ENCODE results near the gene ISL2.
A peak's percentile ranks its signal among the peaks of the same experiment; 100 is the strongest.
"Not testable (repeated sequence)": the region's sequence is repeated elsewhere in the genome, so short reads cannot be mapped to it uniquely, and the experiment has no call there.

The ISL2 gene

DNA sequence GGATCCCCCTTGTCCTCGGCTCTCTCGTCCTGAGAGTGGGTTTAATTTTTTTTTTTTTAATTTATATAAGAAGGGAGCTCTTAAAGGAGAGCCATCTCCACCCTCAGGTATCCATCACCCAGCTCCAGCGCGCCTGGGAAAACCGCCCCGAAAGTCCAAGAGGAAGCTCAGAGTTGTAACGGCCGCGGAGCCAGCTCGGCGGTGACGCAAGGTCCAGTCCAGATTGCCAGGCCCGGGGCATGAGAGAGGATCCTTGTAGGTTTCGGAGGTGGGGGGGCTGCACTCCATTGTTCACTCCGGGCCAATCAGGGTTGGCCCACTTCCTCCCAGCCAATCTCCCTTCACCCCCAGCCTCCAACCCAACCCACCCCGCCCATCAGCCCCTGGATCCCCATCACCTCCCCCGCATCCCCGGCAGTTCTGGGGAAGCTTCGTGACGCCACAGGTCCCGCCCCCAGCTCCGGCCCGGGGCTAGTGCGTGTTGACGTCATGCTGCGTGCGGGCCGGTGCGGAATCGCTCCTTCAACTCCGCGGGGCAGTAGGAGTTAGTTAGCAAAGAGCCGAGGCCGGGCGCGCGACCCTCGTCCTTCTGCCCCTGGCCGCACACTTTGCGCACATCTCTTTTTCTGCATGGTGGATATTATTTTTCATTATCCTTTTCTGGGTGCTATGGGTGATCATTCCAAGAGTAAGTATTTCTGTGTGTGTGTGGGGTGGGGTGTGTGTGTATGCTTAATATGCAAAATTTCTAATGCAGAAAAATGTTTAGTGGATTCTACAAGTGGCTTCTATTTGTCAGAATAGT, at the start of gene ISL2:
Gene ISL2, plus strand, starts transcription at position 520 of the 805 bp plus-strand sequence. Its CDS starts 111 bp downstream, at position 631.
- DNase-seq = no peak

DNA sequence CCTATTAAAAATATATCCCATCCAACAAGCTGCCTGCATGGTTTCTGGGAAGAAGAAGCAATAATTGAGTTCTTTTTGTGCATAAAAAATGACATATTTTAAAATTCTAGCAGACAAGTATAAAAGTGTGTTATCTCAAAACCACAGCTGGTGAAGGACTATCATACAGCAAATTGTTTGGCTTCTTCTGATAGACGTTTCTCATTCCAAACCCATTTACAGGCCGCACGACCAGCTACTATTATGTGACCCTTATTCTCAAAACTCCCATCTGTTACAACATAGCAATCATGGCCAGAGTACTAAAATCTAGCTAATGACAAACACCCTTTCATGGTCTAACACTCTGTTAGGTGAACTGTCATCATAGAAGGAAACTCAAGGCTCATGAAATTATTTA, 47.0 kb upstream of the ISL2 start:
- DNase-seq = no peak

DNA sequence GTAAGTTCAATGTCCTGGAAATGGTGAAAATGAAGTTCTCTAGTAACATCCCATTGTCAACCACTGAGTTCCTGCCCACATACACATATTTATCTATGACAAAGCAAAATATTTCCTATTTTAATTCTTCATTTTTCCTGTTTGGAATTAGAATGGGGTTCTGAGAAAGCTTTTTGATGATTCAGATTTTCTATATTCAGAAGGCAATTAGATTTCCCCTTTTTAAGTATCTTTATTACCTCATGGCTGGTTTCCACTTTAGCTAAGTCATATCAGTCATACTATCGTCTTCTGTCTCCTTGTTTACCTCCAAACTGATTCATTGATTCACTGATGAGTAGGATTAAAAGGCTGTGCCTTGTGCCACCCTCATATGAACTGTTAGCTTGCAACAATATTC, 43.2 kb upstream of the ISL2 start:
- DNase-seq = no peak

DNA sequence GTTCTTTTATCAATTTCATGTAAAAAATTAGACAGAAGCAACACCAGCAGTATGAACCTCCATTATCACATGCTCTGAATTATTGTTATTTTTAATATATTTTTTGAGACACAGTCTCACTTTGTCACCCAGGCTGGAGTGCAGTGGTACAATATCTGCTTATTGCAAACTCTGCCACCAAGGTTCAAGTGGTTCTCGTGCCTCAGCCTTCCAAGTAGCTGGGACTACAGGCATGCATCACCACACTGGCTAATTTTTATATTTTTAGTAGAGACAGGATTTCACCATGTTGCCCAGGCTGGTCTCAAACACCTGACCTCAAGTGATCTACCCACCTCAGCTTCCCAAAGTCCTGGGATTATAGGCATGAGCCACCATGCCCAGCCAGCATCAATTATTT, 42.1 kb upstream of the ISL2 start:
- not testable (repeated sequence) for DNase-seq

DNA sequence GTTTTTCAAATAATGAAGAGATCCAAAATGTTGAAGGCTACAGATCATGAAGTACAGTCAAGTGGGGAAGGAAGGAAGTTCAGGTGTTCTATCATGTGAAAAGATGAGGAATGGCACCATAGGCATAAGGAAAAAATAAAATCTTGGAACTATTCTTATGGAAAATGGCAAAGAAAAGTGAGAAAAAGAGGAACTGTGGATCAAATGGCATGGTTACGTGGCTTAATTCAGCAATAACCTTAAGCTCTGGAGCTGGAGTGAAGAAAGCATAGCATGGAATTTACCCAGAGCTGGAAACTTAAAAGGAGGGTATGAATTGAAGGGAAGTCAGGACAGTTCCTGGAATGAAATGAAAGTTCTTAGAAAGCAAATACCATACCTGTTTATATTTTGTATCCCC, 39.7 kb upstream of the ISL2 start:
- no peak for DNase-seq

DNA sequence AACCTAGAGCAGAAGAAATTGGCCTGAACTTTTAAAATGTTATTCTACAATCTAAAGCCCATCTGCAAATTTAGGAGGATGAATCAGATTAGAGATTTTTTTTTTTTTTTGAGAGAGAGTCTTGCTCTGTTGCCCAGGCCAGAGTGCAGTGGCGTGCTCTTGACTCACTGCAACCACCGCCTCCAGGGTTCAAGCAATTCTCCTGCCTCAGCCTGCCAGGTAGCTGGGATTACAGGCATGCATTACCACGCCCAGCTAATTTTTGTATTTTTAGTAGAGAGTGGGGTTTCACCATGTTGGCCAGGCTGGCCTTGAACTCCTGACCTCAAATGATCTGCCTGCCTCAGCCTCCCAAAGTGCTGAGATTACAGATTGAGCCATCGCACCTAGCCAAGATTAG, 38.6 kb upstream of the ISL2 start:
- DNase-seq = not testable (repeated sequence)

DNA sequence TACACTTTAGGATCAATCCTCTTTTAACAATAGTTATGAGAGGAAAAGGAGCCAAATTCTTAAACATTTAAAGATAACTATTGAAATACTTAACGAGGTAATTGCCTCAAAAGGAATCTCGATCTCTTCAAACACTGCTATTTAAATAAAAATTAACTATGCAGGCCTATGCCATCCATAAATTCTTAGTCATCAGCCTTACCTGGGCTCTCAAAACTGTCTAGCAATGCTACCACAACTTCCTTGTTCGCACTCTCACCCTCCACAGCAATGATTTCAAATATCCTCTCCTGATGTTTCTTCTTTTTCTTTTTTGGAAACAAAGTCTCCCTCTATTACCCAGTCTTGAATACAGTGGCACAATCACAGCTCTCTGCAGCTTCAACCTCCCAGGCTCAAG, 37.6 kb upstream of the ISL2 start:
- DNase-seq = no peak

DNA sequence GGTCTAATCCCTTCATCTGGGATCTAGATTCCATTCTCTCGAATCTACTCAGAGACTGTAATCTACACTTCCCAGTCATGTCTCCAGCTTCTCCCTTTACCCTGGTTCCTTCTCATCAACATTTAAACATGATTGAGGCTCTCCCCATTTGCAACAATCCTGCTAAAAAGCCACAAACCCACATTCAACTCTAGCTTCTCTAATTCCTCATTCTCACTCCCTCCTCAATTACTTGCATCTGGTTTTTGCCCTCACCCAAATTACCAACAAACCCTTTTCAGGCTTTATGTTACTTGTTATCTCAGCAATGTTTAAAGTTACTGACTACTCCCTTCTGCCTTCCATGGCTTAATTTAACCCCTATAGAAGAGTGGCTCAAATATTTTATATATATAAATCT, 36.8 kb upstream of the ISL2 start:
- DNase-seq = no peak

DNA sequence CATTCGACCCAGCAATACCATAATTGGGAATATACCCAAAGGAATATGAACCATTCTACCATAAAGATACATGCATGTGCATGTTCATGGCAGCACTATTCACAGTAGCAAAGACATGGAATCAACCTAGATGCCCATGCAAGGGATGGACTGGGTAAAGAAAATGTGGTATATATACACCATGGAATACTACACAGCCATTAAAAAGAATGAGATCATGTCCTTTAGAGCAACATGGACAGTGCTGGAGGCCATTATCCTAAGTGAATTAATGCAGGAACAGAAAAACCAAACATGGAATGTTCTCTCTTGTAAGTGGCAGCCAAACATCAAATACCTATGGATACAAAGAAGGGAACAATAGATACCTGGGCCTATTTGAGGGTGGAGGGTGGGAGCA, 32.7 kb upstream of the ISL2 start:
- DNase-seq = no peak

DNA sequence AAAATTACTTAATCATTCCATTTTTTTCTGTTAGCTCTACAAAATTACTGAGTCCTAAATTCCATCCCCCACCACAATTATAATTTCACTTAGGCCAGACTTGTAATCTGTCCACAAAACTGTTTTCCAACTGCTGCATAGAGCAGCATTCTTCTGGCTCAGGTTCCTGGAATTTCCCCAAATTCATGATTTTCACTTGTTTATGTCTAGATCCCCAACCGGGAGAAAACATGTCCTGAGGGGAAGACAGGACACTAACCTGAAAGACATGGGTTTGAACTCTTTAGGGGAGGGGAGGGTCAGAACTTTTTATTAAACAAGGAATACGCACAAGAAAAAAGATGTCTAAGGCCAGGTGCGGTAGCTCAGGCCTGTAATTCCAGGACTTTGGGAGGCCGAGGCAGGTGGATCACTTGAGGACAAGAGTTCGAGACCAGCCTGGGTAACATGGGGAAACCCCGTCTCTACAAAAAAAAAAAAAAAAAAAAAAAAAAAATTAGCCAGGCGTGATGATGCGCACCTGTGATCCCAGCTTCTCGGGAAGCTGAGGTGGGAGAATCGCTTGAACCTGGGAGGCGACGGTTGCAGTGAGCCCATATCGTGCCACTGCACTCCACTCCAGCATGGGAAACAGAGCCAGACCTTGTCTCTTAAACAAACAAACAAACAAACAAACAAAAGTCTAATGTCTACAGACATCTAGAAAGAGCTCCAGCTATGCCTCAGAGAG, 26.8 kb upstream of the ISL2 start:
- no peak for DNase-seq

DNA sequence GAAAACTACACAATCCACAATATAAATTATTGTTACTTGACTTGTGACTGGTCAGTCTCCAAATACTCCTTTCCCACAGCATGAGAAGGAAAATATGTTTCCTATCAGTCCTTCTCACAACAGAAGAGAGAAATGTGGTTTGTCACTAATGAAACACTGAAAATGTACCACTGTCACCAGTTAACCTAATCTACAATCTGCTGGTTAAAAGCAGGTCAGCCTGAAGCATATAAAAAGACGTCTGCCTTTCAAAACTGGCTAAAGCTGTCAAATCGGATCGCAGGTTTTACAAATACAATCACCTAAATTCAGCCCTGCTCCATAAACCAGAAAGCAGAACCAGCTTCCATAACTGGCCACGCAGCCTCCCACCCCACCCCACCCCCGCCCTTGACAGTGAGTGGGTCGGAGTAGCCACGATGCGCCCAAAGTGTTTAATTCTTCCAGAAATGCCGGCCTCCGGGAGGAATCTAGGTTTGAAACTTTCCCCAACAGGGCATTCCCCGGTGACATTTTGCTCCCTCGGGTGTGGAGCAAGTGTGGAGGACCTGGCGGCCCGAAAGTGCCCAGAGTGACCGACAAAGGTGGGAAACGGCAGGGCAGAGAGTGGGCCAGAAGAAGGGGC, 26.0 kb upstream of the ISL2 start:
- no peak for DNase-seq

DNA sequence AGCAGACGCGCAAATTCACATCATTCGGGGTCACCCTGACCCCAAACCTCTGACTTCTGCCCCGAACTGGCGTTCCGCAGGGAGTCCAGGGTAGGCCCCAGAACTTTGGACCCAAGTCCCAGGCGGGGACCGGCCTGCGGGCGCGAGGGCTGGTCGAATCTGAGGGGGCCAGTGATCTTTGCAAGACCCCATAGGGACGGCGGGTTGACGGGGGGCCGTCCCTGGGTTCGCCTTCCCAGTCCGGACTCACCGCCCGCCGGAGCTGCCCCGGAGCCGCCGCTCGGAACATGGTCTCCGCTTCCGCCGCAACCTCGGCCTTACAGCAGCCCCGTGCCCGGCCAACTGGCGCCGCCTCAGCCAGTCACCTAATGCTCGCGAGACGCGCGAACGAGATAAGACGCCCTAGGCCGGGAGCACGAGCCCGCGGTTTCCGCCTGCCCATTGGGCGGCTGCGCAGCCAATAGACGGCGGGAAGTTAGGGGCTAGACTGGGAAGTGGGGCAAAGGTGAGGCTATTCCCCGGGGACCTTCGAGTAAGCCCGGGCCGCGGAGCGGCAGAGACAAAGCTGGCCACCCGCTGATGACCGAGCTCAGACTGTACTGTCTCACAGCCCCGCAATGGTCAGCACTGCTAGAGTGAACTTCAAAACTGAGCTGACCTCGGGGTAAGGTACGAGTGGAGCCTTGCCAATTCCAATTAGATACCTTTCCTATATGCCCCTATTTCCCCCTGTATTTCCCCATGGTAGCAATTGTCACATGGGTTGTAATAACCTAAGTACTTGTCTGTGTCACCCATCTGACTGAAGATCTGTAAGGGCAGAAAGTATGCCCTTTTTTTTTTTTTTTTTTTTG, 25.2 kb upstream of the ISL2 start, which contains the start of gene ETFA:
Gene ETFA, minus strand, starts transcription at position 370 of the 854 bp plus-strand sequence. Its CDS starts 81 bp downstream, at position 289.
- DNase-seq = peak; percentile 66 to 89

DNA sequence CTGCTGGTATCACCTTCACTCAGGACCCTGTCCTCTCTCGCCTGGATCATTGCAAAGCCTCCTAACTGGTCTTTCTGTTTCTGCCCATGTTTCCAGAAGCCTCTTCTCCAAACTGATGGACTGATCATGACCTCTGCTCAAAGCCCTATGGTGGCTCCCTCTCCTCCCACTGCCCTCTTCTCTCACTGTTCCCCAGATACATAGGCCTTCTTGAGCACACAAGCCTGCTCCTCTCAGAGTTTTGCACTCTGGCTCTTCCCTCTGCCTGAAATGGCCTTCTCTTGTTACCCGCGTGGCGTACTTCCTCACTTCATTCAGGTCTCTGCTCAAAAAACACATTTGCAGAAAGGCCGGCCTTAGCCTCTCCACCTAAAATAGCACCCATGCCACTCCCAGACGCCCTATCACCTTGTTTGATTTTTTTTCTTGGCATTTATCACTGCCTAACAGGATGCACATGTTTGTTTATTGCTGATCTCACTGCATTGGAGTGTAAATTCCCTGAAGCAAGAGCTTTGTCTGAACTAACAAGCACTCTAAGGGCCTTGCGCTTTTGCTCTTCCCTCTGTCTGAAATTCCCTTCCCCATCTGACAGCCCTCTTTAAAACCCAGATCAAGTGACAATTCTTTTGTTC, 23.9 kb upstream of the ISL2 start:
- no peak for DNase-seq

DNA sequence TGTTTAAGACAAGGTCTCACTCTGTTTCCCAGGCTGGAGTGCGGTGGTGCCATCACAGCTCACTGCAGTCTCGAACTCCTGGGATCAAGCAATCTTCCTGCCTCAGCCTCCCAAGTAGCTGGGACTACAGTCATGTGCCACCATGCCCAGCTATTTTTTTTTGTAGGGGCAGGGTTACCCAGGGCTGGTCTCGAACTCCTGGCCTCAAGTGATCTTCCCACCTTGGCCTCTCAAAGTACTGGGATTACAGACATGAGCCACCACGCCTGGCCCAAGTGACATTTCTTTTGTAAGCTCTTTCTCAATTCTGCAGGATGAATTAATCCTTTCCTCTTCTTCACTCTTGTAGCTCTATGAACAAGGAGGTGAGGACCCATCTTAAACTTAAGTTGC, 23.4 kb upstream of the ISL2 start:
- not testable (repeated sequence) for DNase-seq

DNA sequence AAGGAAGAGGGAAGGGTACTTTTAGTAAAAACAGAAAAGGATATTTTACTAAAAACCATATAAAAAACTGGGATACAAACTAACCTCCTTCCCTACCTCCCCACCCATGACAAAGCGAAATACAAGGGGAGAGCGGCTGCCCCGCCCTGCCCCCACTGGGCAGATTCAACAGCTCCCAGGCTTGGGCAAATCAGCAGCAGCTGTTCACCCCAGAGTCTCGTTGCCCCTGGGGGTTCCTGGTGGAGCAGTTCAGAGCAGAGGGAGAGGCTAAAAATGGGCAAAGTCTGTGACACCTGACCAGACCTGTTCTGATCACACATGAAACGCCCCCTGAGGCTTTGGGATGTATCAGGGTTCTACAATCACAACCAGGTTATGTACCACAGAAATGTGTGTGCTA, 22.8 kb upstream of the ISL2 start:
- DNase-seq = no peak

DNA sequence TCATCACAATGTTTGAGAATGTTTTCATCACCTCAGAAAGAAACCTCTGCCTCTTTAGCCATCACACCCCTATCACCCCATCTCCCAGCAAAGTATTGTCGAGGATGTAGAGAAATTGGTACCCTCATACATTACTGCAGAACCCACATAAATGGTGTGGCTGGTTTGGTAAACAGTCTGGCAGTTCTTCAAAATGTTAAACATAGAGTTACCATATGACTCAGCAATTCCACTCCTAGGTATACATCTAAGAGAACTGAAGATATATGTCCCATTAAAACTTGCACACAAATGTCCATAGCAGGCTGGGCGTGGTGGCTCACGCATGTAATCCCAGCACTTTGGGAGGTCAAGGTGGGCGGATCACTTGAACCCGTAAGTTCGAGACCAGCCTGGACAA, 16.6 kb upstream of the ISL2 start:
- DNase-seq = no peak

DNA sequence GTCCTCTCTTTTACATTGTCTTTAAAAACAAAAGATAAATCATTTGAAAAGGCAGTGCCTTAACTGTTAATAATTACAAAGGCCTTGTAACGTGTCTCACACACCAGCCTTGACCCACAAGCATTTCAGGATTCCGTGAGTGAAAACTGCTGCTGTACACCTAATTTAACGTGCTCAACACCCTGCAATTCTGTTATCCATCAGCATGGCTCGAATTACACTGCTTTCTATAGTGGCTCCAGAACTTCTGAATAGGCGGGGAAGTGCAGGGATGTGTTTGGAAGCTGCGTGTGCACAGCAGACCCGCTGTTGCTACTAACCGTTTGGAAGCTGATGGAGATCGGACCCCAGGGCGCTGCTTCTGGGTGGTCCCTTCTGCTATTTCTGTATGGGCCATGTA, 15.4 kb upstream of the ISL2 start:
- no peak for DNase-seq

DNA sequence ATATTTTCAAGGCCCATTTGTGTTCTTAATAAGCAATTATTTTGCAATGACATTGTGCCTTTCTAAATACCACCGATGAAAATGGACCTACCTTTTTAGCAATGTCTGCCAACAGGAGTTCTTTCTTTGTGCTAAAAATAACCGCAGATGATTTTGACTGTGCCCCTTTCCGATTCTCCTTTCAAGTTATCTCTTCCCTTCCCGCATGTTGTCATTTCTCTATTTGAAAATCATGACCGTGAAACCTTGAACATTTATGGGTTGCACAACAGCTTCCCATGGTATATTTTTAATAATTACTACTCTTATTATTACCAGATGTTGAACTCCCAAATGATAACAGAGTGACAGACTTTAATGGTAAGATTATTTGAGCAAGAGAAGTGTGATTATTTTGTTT, 15.0 kb upstream of the ISL2 start:
- no peak for DNase-seq

DNA sequence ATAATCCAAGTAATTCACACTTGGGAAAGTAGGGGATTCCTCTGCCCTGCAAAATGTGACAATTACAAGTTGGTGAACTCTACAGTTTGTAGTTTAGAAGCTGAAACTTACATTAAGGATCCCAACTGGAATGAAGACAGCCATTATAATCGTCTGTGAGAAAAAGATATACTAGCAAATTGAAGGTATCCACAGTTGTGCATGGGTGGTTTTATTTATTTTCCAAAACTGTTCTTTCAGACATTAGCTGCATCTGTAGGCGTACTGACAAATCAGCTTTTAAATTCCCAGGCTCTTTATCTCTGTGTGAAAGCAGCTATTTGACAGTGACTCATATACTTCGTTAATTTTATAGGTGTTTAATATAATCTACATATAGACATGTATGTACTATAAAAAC, 12.5 kb upstream of the ISL2 start:
- DNase-seq = no peak

DNA sequence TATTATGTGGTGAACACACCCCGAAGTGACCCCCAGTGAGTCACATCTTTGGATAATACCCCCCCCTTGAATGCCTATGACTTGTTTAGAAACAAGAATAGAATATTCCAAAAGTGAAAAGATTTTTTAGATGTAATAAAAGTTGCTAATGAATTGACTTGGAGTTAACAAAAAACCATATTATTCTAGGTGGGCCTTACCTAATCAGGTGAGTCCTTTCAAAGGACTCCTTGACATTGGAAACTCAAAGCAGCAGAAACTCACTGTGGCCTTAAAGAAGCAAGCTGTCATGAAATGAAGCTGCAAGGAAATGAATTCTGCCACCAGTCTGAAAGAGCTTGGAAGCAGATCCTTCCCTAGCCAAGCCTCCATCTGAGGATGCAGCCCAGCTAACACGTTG, 10.9 kb upstream of the ISL2 start:
- no peak for DNase-seq

DNA sequence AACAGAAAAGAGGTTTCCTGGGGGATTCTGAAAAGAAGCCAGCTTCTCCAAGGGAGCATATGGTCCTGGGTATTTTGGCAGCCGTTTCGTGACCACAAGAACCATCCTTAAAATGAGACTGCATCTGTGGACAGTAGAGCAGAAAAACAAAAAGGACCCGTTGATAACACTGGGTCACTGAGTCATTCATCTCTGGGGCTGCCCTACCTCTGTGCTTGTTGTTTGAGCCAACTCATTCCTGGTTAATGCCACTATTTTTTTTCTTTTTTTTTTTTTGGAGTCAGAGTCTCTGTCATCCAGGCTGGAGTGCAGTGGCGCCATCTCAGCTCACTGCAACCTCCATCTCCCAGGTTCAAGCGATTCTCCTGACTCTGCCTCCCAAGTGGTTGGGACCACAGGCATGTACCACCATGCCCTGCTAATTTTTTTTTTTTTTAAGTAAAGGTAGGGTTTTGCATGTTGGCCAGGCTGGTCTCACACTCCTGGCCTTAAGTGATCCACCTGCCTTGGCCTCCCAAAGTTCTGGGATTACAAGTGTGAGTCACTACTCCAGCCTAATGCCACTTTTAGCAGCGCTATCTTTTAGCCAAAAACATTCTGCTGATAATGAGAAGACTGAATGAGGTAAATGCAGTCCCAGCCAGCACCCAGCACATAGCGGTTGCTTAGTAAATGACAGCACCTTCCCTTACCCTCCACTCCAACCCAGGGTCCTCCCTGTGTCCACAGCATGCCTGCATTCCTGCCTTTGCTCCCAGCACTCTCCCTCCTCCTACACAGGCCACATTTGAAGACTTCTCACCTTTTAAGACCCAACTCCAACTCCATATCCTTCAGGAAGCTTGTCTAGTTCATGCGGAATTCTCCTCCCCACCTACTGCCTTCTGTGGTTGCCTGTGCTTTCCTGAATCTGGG, 9.1 kb upstream of the ISL2 start:
- no peak for DNase-seq
